ENCODE measurements around the gene CACNA1B. TPM values are rescaled to one million over a fixed set of nuclear protein-coding genes. Genes with fewer than 3 reads are reported as not detected.
"Not testable (repeated sequence)": the region's sequence is repeated elsewhere in the genome, so short reads cannot be mapped to it uniquely, and the experiment has no call there.

CACNA1B gene
- total RNA-seq, 1 donor from 2014 or later: not detected

DNA sequence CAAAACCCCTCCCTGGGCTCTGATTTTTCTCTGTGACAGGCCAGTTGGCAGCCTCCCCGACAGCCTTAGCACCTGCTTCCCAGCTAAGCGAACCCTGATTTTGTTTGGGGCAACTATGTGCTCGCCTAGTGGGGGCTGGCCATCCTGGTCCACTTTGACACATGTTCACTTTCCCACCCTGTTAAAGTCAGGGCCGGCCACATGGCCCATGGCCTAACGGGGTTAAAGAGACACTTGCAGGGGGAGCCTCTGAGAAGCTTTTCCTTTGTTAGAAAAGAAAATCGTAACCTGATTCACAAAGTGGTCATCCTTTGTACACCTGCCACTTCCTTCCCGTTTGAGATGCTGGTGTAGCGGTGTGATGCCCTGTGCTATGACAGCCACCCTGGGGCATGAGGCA, 1.3 kb upstream of the CACNA1B start:
- Mint-ChIP-seq H3K36me3 (ENCODE audit: low read depth) (peaks cover 2% of the 10 kb centered on the region), H3K27ac (no peak overlapping the region), H3K9me3 (no peaks in the 10 kb centered on the region), H3K4me1 (peaks cover 3% of the 10 kb centered on the region), H3K27me3 (peaks cover 7% of the 10 kb centered on the region), H3K4me3 (peak overlapping the region; percentile 31)
- DNase-seq: no peak
- intact Hi-C loops (cut with micrococcal nuclease): no loop called here

DNA sequence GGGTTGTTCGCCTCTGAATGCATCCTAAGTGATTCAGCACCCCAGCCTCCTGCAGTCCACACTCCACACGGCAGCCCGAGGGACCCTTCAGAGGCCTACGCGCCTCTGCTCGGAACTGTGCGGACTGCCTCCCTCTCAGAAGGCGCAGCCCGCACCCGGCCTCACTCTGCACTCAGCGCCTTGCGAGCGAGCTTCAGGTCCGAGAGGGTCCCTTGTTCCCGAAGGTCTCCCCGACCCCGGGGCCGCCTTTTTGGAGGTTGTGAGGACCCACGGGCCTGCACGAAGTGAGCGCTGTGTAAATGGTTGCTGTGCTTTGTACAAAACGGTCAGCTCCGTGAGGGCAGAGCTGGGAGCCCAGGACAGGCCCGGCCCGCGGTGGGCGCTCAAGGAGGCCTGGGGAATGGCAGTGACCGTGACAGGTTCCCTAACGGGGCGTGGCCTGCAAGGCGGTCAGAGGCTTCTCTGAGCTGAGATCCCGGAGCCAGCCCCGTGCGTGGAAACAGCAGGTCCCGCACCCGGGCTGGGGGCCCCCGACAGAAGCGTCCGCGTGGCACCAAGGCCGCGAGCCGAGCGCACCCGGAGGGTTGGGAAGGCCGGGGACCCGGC, 698 bp upstream of the CACNA1B start:
- Mint-ChIP-seq H3K27me3 (peaks cover 7% of the 10 kb centered on the region), H3K4me1 (peaks cover 3% of the 10 kb centered on the region), H3K36me3 (ENCODE audit: low read depth) (peaks cover 2% of the 10 kb centered on the region), H3K27ac (no peak overlapping the region), H3K4me3 (peak overlapping the region; percentile 31), H3K9me3 (no peaks in the 10 kb centered on the region)
- intact Hi-C loops (cut with micrococcal nuclease): no loop called here
- DNase-seq: no peak

DNA sequence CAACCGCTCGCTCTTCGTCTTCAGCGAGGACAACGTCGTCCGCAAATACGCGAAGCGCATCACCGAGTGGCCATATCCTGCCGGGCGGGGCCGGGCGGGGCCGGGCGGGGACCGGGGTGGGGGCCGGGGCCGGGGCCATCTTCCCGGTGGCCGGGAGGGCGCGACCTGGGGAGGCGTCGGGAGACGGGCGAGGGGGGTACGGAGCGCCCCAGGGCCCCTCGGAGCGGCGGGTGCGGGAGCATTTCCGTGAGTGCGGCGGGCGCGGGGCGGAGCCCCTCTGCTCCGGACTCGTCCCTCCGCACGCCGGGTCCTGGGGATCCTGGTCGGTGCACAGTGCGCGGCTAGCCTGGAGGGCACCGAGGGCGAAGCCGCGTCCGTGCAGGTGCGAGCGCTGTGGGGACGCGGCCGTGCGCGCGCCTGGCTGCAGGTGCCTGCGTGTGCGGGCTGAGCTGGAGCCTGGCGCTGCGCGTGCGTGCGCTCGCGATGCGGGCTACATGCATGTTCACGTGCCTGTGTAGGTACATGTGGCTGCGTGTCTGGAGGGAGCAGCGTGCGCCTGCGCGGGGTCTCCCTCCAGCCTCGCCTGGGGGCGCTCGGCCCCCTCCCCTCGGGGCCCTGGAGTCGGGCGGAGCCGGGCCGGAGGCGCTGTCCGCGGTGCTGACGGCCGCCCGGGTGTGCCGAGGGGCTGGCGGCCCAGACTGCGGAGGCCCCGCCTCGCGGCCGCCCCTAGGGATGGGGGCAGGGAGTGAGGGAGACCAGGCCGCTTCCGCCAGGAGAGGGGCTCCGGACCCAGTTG, 762 bp downstream of the CACNA1B start:
- peak; percentile 83 for DNase-seq
- no peaks in the 10 kb centered on the region for H3K9me3 Mint-ChIP-seq
- H3K36me3 Mint-ChIP-seq (ENCODE audit: low read depth): peaks cover 2% of the 10 kb centered on the region
- no peak overlapping the region for H3K4me3 Mint-ChIP-seq
- H3K27me3 Mint-ChIP-seq: peaks cover 7% of the 10 kb centered on the region
- H3K4me1 Mint-ChIP-seq: peaks cover 3% of the 10 kb centered on the region
- intact Hi-C loops (cut with micrococcal nuclease): no loop called here
- no peak overlapping the region for H3K27ac Mint-ChIP-seq

DNA sequence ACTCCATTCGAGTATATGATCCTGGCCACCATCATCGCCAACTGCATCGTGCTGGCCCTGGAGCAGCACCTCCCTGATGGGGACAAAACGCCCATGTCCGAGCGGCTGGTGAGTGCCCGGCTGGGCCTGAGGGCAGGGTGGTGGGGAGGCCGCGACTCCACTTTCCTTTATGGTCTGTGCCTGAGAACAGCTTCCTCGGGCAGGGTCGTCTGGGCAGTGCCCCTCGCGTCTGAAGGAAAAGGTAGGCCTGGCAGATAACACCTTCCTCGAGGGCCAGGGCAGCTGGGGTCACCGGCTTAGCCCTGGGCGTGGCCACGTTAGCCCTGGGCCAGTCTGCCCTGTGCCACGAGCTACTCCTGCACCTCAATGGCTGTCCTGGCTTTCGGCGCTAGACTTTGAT, 1.5 kb downstream of the CACNA1B start:
- Mint-ChIP-seq H3K4me1 (peaks cover under 1% of the 10 kb centered on the region), H3K4me3 (no peak overlapping the region), H3K27me3 (peaks cover 7% of the 10 kb centered on the region), H3K36me3 (ENCODE audit: low read depth) (peaks cover 2% of the 10 kb centered on the region), H3K9me3 (no peaks in the 10 kb centered on the region), H3K27ac (no peak overlapping the region)
- intact Hi-C loops (cut with micrococcal nuclease): no loop called here
- no peak for DNase-seq

DNA sequence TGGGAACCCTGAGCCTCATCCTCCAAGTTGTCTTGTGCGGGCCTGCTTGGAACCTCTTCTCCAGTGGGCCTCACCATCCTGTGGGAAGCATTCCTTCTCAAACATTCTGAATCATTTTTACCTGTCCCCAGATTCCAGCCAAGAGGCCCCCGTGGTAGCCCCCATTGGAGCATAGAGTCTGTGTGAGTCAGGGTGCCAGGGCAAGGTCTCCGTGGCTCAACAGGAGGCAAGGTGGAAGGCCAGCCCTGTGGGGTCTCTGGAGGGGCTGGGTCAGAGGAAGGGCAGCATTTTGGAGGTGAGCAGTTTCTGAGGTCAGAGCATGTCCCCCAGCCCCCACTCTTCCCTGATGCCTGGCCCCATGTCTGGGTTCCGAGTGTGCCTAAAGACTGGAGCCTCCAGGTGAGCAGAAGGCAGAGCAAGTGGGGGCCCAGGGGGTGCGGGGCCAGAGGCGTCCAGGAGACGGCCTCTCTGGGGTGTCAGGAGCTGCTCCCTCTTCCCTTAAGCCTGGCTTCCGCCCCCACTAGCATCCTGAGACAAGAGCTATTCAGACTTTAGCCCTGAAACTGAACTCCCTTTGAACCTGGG, 2.1 kb downstream of the CACNA1B start:
- no peak for DNase-seq
- intact Hi-C loops (cut with micrococcal nuclease): no loop called here
- Mint-ChIP-seq H3K4me3 (no peak overlapping the region), H3K27ac (no peak overlapping the region), H3K27me3 (peaks cover 7% of the 10 kb centered on the region), H3K4me1 (no peaks in the 10 kb centered on the region), H3K9me3 (no peaks in the 10 kb centered on the region), H3K36me3 (ENCODE audit: low read depth) (peaks cover 2% of the 10 kb centered on the region)

DNA sequence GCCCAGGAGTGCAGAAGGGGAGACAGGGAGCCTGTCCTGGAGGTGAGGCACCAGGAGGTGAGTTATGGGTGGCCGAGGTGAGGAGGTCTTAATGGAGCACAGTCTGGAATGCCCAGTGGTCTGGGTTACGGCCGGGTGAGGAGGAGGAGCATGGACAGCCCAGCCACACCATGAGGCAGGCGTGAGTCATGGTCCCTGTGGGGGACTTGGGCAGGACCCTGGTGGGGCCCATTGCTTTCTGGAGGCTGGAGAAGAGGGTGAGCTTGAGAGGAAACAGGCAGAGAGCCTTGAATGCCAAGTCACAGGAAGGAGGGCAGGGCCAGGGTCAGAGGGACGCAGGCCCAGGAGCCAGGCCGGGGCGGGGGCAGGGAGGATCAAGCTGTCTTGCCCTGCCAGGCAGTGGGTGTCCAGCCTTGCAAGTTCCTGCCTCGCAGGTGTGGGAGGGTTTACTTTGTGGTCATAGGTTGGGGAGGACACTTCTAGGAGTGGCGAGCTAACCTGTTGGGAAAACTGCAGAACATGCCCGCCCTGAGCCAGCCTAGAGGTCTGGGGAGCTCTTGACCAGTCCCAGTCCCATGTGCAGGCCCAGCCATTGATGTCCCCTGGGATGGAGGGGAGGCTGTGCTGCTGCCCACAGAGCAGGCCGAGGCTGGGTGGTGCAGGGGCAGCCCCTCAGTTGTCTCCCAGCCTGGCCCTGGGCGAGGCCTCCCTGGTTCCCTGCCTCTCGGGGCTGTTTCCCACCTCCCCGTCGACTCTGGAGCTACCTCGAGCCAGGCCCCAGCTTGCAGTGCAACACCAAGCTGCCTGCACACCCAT, 2.8 kb downstream of the CACNA1B start:
- peaks cover 2% of the 10 kb centered on the region for H3K36me3 Mint-ChIP-seq (ENCODE audit: low read depth)
- no peak overlapping the region for H3K27ac Mint-ChIP-seq
- no peaks in the 10 kb centered on the region for H3K9me3 Mint-ChIP-seq
- intact Hi-C loops (cut with micrococcal nuclease): no loop called here
- peaks cover 5% of the 10 kb centered on the region for H3K27me3 Mint-ChIP-seq
- H3K4me1 Mint-ChIP-seq: no peaks in the 10 kb centered on the region
- no peak for DNase-seq
- H3K4me3 Mint-ChIP-seq: no peak overlapping the region

DNA sequence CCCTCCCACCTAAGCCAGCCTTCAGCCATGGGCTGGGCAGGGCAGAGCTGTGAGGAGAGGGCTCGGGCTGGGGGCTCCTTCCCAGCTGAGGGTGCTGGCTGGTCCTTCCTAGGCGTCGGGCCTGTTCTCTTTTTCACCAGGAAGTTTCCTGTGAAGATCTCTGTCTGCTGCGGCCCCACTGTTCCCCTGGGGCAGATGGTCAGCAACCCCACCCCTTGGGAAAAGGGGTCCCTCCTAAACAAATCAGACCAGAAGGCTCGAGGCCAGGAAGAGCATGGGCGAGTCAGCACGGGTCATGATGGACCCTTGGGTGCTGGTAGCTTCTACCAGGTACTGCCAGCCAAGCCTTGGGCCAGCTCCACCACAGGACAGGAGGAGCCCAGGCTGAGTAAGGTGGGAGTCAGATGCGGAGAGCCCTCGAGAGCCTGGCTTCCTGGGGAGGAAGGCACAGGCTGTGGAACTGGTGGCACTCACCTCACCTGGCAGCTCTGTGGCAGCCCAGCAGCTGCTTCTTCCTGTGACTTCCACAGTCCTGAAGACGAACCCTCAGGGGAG, 3.5 kb downstream of the CACNA1B start:
- no peaks in the 10 kb centered on the region for H3K4me1 Mint-ChIP-seq
- no peak overlapping the region for H3K27ac Mint-ChIP-seq
- H3K9me3 Mint-ChIP-seq: no peaks in the 10 kb centered on the region
- H3K27me3 Mint-ChIP-seq: peaks cover 4% of the 10 kb centered on the region
- no peak overlapping the region for H3K4me3 Mint-ChIP-seq
- DNase-seq: no peak
- intact Hi-C loops (cut with micrococcal nuclease): no loop called here
- H3K36me3 Mint-ChIP-seq (ENCODE audit: low read depth): peaks cover 2% of the 10 kb centered on the region

DNA sequence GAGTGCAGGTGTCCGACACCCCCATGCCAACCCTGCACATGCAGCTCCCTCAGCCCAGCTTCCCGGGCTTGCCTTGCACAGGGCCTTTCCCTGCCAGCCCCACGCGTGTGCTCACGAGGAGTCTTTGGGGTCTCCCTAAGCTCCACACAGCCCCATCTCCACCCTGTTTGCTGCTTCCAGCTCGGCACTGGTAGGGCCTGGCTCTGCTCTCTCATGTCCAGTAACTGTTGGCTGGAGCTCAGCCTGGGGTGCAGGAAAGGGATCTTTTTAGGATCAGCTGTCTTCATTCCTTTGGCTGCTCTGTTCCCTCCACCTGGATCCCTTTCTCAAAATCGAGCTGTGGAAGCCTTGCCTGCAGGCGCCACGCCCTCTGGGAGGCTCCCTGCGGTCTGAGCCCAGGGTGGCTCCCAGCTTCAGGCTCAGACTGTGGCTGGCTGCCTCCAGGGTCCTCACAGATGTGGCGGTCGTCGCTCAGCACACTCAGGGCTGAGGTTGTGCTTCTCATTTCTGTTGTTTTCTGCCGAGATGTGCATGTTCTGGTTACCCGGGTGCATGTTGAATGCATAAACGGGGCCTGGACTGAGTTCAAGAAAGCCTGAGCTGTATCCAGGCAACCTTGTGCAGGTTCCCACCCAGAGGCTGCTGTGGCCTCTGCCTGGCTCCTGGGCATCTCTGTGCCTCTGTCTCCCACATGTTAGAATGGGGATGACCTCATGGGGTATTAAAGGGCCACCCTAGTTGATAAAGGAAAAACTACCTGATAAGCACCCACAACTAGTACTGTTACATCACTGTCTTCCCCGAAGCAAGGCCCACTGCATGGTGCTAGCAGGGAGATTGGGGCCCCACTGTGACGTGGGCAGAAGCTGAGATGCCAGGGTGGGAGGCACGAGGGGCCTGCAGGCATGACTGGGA, 4.3 kb downstream of the CACNA1B start:
- Mint-ChIP-seq H3K9me3 (no peaks in the 10 kb centered on the region), H3K36me3 (ENCODE audit: low read depth) (no peaks in the 10 kb centered on the region), H3K27ac (no peak overlapping the region), H3K4me3 (no peak overlapping the region), H3K4me1 (no peaks in the 10 kb centered on the region), H3K27me3 (no peaks in the 10 kb centered on the region)
- intact Hi-C loops (cut with micrococcal nuclease): no loop called here
- no peak for DNase-seq

DNA sequence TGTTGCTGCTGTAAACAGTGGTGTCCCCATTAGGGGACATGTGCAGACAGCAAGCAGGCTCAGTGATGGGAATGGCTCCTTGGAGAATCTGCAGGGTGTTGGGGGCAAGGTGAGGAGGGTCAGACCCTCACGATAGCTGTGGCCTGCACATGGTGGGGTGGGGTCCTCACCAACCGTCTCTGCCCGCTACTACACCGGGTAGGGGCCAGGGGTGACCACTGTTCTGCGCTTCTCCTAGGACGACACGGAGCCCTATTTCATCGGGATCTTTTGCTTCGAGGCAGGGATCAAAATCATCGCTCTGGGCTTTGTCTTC, 4.9 kb downstream of the CACNA1B start:
- H3K36me3 Mint-ChIP-seq (ENCODE audit: low read depth): no peaks in the 10 kb centered on the region
- no peak overlapping the region for H3K27ac Mint-ChIP-seq
- no peak overlapping the region for H3K4me3 Mint-ChIP-seq
- intact Hi-C loops (cut with micrococcal nuclease): no loop called here
- DNase-seq: no peak
- H3K4me1 Mint-ChIP-seq: no peaks in the 10 kb centered on the region
- no peaks in the 10 kb centered on the region for H3K27me3 Mint-ChIP-seq
- no peaks in the 10 kb centered on the region for H3K9me3 Mint-ChIP-seq

DNA sequence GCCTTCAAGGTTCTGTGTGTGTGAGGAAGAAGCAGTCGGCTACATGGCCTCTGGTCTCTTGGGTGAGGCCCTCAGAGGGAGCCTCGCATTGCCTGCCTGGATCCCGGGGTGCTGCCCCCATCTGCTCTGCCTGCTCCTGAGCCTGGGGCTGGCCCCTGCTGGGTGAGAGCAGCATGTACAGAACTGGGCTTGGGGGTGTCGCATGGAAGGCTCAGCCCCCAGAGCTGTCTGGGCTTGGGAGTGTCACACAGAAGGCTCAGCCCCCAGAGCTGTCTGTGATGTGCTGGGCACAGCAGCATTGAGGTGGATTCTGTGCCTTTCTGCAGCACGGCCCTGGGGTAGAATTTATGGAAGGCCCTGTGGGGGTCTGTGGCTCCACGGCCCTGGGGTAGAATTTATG, 6.4 kb downstream of the CACNA1B start:
- intact Hi-C loops (cut with micrococcal nuclease); H3K9me3 Mint-ChIP-seq; H3K27me3 Mint-ChIP-seq; H3K4me1 Mint-ChIP-seq; H3K27ac Mint-ChIP-seq; H3K36me3 Mint-ChIP-seq (ENCODE audit: low read depth); DNase-seq; H3K4me3 Mint-ChIP-seq: not testable (repeated sequence)

DNA sequence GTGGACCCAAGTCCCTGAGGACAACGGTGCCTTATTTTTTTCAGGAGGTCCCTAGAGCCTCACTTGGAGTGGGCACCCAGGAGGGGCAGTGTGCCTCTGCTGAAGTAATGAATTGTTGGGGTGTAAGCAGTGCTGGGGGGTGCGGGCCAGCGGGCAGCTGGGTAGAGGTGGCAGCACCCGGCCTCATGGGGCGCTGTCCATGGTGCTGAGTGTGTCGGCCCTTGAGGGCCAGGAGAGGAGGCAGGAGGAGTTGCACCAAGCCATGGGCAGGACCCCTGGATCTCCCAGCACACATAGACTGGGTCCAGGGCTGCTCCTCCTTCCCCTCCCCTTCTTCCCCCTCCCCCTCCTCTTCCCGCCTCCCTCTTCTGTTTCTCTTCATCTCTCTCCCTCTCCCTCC, 7.0 kb downstream of the CACNA1B start:
- DNase-seq: peak; percentile 76
- intact Hi-C loops (cut with micrococcal nuclease): not testable (repeated sequence)

DNA sequence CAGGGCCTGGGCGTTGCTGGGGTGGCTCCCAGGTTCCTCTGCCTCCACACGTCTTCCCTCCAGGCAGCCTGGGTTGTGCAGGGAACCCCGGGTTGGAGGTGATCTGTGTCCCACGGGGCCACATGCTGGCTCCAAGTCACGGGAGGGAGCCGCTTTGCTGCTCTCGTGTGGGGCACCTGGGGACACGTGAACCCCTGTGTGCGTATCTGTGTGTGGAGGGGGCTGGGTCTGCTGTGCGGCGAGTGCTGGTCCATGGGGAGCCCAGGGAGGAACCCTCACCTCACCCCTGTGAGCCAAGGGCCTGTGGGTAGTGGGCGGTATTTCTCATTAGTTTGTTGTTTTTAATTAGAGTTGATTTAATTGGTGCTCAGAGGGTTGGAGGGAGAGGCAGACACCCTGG, 7.5 kb downstream of the CACNA1B start:
- H3K27me3 Mint-ChIP-seq; H3K9me3 Mint-ChIP-seq; H3K4me1 Mint-ChIP-seq; intact Hi-C loops (cut with micrococcal nuclease); H3K27ac Mint-ChIP-seq; H3K4me3 Mint-ChIP-seq; H3K36me3 Mint-ChIP-seq (ENCODE audit: low read depth); DNase-seq: not testable (repeated sequence)

More for the DNA sequence above, 7.0 kb downstream of the CACNA1B start:
- H3K36me3 Mint-ChIP-seq (ENCODE audit: low read depth); H3K9me3 Mint-ChIP-seq; H3K4me3 Mint-ChIP-seq; H3K27ac Mint-ChIP-seq; H3K4me1 Mint-ChIP-seq; H3K27me3 Mint-ChIP-seq: not testable (repeated sequence)

DNA sequence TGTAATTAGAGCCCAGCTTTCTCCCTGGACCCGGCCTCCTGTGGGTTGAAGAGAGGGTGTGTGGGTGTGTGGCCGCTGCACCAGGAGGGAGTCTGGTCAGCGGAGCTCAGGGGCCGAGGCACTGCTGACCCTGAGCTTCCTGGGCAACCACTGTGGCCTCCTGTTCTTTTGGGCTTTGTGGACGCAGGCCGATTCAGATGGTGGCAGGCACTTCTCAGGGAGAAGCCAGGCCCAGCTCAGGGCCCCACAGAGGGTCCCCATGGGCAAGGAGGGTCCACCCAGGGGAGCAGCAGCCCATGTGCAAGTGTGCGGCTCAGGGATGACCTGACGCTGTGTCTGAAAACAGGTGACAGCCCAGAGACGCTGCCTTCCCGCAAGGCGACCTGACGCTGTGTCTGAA, 11.0 kb downstream of the CACNA1B start:
- H3K4me3 Mint-ChIP-seq; intact Hi-C loops (cut with micrococcal nuclease); H3K4me1 Mint-ChIP-seq; H3K36me3 Mint-ChIP-seq (ENCODE audit: low read depth); H3K9me3 Mint-ChIP-seq; H3K27me3 Mint-ChIP-seq; H3K27ac Mint-ChIP-seq; DNase-seq: not testable (repeated sequence)

Data from activated CD4-positive, alpha-beta T cell treated with anti-CD3 and anti-CD28 coated beads, Interleukin-2, amount 10 ng/mL, durations not matched to agents 24 days and 14 days (primary cell).